ENCODE data around the gene SSRP1. TPM values are rescaled to one million over a fixed set of nuclear protein-coding genes. Genes with fewer than 3 reads are reported as not detected.

The SSRP1 gene
- total and polyA plus RNA-seq, 2 of the 13 experiments (the other 11 are each of a cell fraction or from before 2014, with no cell fraction given) = 93.6 to 129 TPM

DNA sequence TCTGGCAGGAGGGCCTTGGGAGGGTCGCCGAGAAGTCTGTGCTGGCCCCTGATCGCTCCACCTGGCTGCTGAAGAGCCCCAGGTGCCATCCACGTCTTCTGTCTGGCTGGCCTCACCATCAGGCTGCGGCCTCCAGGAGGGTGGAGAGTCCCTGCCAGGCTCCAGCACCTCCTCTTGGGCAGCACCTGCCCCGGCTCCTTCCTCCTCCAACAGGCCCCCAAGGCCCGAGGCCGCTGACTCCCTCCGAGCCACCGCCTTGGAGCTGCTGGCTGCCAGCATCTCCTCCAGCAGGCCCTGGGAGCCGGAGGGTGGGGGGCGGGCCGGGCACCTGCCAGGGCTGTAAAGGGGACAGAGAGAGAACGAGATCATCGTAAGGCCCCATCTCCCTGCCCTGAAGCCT is 33.2 kb downstream of the SSRP1 start:
- ChIA-PET POLR2A (no interaction called here), CTCF (ENCODE audit: low intra/inter-chr PET ratio, low total read pairs) (no interaction called here)
- Histone ChIP-seq H3K79me2 (ENCODE audit: insufficient read depth, low read length) (peaks cover 6% of the 10 kb centered on the region), H3K9me3 (ENCODE audit: low read length) (peaks cover 7% of the 10 kb centered on the region; the same call in 1 of the 2 replicates), H4K20me1 (ENCODE audit: insufficient read depth, low read length) (no peaks in the 10 kb centered on the region), H3K27me3 (ENCODE audit: control insufficient read depth in 1 of 2, insufficient read depth in 2 of 2, low read length in 2 of 2) (no peaks in the 10 kb centered on the region), H3K9ac (ENCODE audit: insufficient read depth, low read depth, low read length) (no peak overlapping the region), H3K4me1 (ENCODE audit: insufficient read depth, low read length) (peaks cover 43% of the 10 kb centered on the region), H3K27ac (ENCODE audit: extremely low read length, insufficient read depth, low read length) (no peak overlapping the region), H3K36me3 (replicated peaks in 1 of 2; ENCODE audit: control insufficient read depth in 1 of 2, insufficient read depth in 2 of 2, low read length in 2 of 2) (peaks cover 19 to 46% of the 10 kb centered on the region in 2 experiments; a peak in 4 of 5 replicates), H2AFZ (ENCODE audit: low read length) (no peak overlapping the region), H3K4me2 (ENCODE audit: low read depth, low read length) (no peak overlapping the region), H3K4me3 (replicated peaks in 1 of 3; ENCODE audit: insufficient read depth in 1 of 3, low read depth in 2 of 3, low read length in 3 of 3) (no peak overlapping the region)
- intact Hi-C loops (cut with micrococcal nuclease; ENCODE audit: unreplicated experiment) = no loop called here
- WGBS (ENCODE audit: low lambda C conversion rate) = 93% methylated on average over 9 of the region's 15 CpGs
- no TSS peak for BruUV-seq (replicated peaks)
- FAIRE-seq = no peak
- in situ Hi-C loops (cut with HindIII; ENCODE audit: extremely low pct_ligation_motif_present, low pct_unique_long_range_greater_than_20kb) = no loop called here
- no peak for DNase-seq (ENCODE audit: low spot score)
- ATAC-seq = no peak
- TF ChIP-seq, protein P1, sequence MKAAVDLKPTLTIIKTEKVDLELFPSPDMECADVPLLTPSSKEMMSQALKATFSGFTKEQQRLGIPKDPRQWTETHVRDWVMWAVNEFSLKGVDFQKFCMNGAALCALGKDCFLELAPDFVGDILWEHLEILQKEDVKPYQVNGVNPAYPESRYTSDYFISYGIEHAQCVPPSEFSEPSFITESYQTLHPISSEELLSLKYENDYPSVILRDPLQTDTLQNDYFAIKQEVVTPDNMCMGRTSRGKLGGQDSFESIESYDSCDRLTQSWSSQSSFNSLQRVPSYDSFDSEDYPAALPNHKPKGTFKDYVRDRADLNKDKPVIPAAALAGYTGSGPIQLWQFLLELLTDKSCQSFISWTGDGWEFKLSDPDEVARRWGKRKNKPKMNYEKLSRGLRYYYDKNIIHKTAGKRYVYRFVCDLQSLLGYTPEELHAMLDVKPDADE (CRISPR knock-in tag; IDR thresholded peaks at IDR 0.05) = no peak
- TF ChIP-seq ZBED4 (CRISPR knock-in tag; IDR thresholded peaks at IDR 0.05; ENCODE audit: borderline replicate concordance) = no peak
- TF ChIP-seq NR2F1 (CRISPR knock-in tag; IDR thresholded peaks at IDR 0.05) = no peak
- no peak for TF ChIP-seq ZMAT3 (CRISPR knock-in tag; conservative IDR thresholded peaks at IDR 0.05)
- no peak for TF ChIP-seq ZNF574 (CRISPR knock-in tag; IDR thresholded peaks at IDR 0.05)
- TF ChIP-seq PHB2 (IDR thresholded peaks at IDR 0.05; ENCODE audit: partially characterized antibody) = no peak
- TF ChIP-seq, protein P2, sequence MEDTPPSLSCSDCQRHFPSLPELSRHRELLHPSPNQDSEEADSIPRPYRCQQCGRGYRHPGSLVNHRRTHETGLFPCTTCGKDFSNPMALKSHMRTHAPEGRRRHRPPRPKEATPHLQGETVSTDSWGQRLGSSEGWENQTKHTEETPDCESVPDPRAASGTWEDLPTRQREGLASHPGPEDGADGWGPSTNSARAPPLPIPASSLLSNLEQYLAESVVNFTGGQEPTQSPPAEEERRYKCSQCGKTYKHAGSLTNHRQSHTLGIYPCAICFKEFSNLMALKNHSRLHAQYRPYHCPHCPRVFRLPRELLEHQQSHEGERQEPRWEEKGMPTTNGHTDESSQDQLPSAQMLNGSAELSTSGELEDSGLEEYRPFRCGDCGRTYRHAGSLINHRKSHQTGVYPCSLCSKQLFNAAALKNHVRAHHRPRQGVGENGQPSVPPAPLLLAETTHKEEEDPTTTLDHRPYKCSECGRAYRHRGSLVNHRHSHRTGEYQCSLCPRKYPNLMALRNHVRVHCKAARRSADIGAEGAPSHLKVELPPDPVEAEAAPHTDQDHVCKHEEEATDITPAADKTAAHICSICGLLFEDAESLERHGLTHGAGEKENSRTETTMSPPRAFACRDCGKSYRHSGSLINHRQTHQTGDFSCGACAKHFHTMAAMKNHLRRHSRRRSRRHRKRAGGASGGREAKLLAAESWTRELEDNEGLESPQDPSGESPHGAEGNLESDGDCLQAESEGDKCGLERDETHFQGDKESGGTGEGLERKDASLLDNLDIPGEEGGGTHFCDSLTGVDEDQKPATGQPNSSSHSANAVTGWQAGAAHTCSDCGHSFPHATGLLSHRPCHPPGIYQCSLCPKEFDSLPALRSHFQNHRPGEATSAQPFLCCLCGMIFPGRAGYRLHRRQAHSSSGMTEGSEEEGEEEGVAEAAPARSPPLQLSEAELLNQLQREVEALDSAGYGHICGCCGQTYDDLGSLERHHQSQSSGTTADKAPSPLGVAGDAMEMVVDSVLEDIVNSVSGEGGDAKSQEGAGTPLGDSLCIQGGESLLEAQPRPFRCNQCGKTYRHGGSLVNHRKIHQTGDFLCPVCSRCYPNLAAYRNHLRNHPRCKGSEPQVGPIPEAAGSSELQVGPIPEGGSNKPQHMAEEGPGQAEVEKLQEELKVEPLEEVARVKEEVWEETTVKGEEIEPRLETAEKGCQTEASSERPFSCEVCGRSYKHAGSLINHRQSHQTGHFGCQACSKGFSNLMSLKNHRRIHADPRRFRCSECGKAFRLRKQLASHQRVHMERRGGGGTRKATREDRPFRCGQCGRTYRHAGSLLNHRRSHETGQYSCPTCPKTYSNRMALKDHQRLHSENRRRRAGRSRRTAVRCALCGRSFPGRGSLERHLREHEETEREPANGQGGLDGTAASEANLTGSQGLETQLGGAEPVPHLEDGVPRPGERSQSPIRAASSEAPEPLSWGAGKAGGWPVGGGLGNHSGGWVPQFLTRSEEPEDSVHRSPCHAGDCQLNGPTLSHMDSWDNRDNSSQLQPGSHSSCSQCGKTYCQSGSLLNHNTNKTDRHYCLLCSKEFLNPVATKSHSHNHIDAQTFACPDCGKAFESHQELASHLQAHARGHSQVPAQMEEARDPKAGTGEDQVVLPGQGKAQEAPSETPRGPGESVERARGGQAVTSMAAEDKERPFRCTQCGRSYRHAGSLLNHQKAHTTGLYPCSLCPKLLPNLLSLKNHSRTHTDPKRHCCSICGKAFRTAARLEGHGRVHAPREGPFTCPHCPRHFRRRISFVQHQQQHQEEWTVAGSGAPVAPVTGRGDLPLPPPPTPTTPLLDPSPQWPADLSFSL (CRISPR knock-in tag; IDR thresholded peaks at IDR 0.05) = no peak
- TF ChIP-seq NR3C1 (CRISPR knock-in tag; IDR thresholded peaks at IDR 0.05) = no peak
- TF ChIP-seq NPAS2 (CRISPR knock-in tag; IDR thresholded peaks at IDR 0.05; ENCODE audit: borderline replicate concordance) = no peak
- TF ChIP-seq MED8 (CRISPR knock-in tag; IDR thresholded peaks at IDR 0.05; ENCODE audit: insufficient replicate concordance) = no peak

Measured in HepG2 (cell line).